GM18951 (cell line): ENCODE results near the gene MPDU1.
"Not testable (repeated sequence)": the region's sequence is repeated elsewhere in the genome, so short reads cannot be mapped to it uniquely, and the experiment has no call there.

ENCODE experiments used
- POLR2A ChIP-seq: IDR thresholded peaks from 4 replicates; pipeline ENCODE4 v1.6.1; 2011; ENCODE audit warnings: mild to moderate bottlenecking; ENCODE audit not compliant: insufficient read length, insufficient read depth; ENCODE audit errors: extremely low read depth
- in situ Hi-C: fragments of 300-500 bp; cut with MboI; formaldehyde crosslinking; loops from one replicate; pipeline ENCODE4 v1.12.0; 2022; ENCODE audit warnings: low sequenced_read_pairs, mixed read lengths, inconsistent platforms; ENCODE audit not compliant: unreplicated experiment

The MPDU1 gene

GRCh38 chr17:7592422-7593021 is 8.9 kb downstream of the MPDU1 start:
- in situ Hi-C loops, result no loop called here
- TF ChIP-seq POLR2A, result no peak

GRCh38 chr17:7593296-7593695 is 9.6 kb downstream of the MPDU1 start:
- in situ Hi-C loops, result no loop called here
- no peak for TF ChIP-seq POLR2A

- in situ Hi-C loops, result not testable (repeated sequence)
Observed at GRCh38 chr17:7597561-7597960, 13.9 kb downstream of the MPDU1 start.

GRCh38 chr17:7606280-7606679 is 22.6 kb downstream of the MPDU1 start:
- in situ Hi-C loops, result no loop called here

GRCh38 chr17:7610641-7611040 is 27.0 kb downstream of the MPDU1 start:
- TF ChIP-seq POLR2A, result no peak
- in situ Hi-C loops, result no loop called here

More at GRCh38 chr17:7606280-7606679, 22.6 kb downstream of the MPDU1 start:
- no peak for TF ChIP-seq POLR2A

GRCh38 chr17:7611635-7612293 is 28.1 kb downstream of the MPDU1 start:
- TF ChIP-seq POLR2A, result no peak
- in situ Hi-C loops, result no loop called here

- no peak for TF ChIP-seq POLR2A
- in situ Hi-C loops, result no loop called here
Observed at GRCh38 chr17:7612294-7612640, 28.6 kb downstream of the MPDU1 start.

GRCh38 chr17:7613769-7614424 is 30.2 kb downstream of the MPDU1 start:
- in situ Hi-C loops, result no loop called here
- no peak for TF ChIP-seq POLR2A

- peak; percentile 77 for TF ChIP-seq POLR2A
- in situ Hi-C loops, result no loop called here
Observed at GRCh38 chr17:7614425-7615264, 31.0 kb downstream of the MPDU1 start, which contains the start of gene FXR2. FXR2 (minus strand) TSS chr17:7614897; CDS start chr17:7614532, 365 bp downstream.

- in situ Hi-C loops, result no loop called here
- TF ChIP-seq POLR2A, result no peak
Observed at GRCh38 chr17:7615265-7615747, 31.7 kb downstream of the MPDU1 start.

- no peak for TF ChIP-seq POLR2A
- in situ Hi-C loops, result no loop called here
Observed at GRCh38 chr17:7618608-7619007, 35.0 kb downstream of the MPDU1 start.

GRCh38 chr17:7620835-7621234 is 37.2 kb downstream of the MPDU1 start:
- TF ChIP-seq POLR2A, result no peak
- in situ Hi-C loops, result no loop called here

- TF ChIP-seq POLR2A, result no peak
- in situ Hi-C loops, result no loop called here
Observed at GRCh38 chr17:7623661-7624060, 40.0 kb downstream of the MPDU1 start.

- in situ Hi-C loops, result not testable (repeated sequence)
Observed at GRCh38 chr17:7625749-7626148, 42.1 kb downstream of the MPDU1 start.

- TF ChIP-seq POLR2A, result no peak
- in situ Hi-C loops, result no loop called here
Observed at GRCh38 chr17:7626307-7626706, 42.7 kb downstream of the MPDU1 start.
